HL-60 (cell line): ENCODE results near the gene PIP5KL1.

Experiments
- DNase-seq, 2 experiments: peaks; one replicate each; pipeline ENCODE4 v3.0.0-alpha.2; 2010 to 2020; ENCODE audit warnings: low read depth in 1 of 2, low spot score in 1 of 2
- H3K27ac ChIP-seq: fragments of 250-450 bp; sonication (Bioruptor Pico); replicated peaks from 2 replicates; pipeline ENCODE4 v1.5.1; 2020; ENCODE audit warnings: mild to moderate bottlenecking, moderate library complexity
- H3K27me3 ChIP-seq: fragments of 250-450 bp; sonication (Bioruptor Pico); 2 replicates; pipeline ENCODE4 v1.5.1; 2021; ENCODE audit warnings: mild to moderate bottlenecking, moderate library complexity; ENCODE audit not compliant: insufficient read depth, poor library complexity, severe bottlenecking
- H3K4me3 ChIP-seq: replicated peaks from 2 replicates; pipeline ENCODE4 v1.5.1; 2011; ENCODE audit warnings: mild to moderate bottlenecking, control low read depth, low read length; ENCODE audit not compliant: insufficient read depth
- CTCF ChIP-seq: IDR thresholded peaks from one replicate; pipeline ENCODE4 v1.5.1; 2011; ENCODE audit warnings: low read length, control low read depth, inconsistent platforms; ENCODE audit not compliant: insufficient read depth
- GABPA ChIP-seq: IDR thresholded peaks from 2 replicates; pipeline ENCODE4 v1.6.1; 2012; ENCODE audit warnings: low read depth
- POLR2AphosphoS5 ChIP-seq: IDR thresholded peaks from 2 replicates; pipeline ENCODE4 v1.6.1; 2012; ENCODE audit warnings: low read depth
- REST ChIP-seq: IDR thresholded peaks from 2 replicates; pipeline ENCODE4 v1.6.1; 2012; ENCODE audit warnings: low read depth; ENCODE audit not compliant: insufficient replicate concordance
- SPI1 ChIP-seq: IDR thresholded peaks from 2 replicates; pipeline ENCODE4 v1.6.1; 2012; ENCODE audit warnings: low read depth, mild to moderate bottlenecking, borderline replicate concordance

The PIP5KL1 gene

GRCh38 chr9:127946728-127947127 is 16.2 kb upstream of the PIP5KL1 start:
- no peak for TF ChIP-seq REST
- TF ChIP-seq CTCF = no peak
- no peak for TF ChIP-seq GABPA
- no peak for TF ChIP-seq SPI1
- no peak for TF ChIP-seq POLR2AphosphoS5
- Histone ChIP-seq H3K4me3 (no peak overlapping the region), H3K27me3 (no peaks in the 10 kb centered on the region), H3K27ac (no peak overlapping the region)
- no peak for DNase-seq

GRCh38 chr9:127945942-127946341 is 15.4 kb upstream of the PIP5KL1 start:
- H3K4me3 ChIP-seq = no peak overlapping the region
- no peaks in the 10 kb centered on the region for H3K27me3 ChIP-seq
- TF ChIP-seq CTCF (no peak), GABPA (no peak), REST (no peak), SPI1 (no peak), POLR2AphosphoS5 (no peak)
- H3K27ac ChIP-seq = no peak overlapping the region
- no peak for DNase-seq

- Histone ChIP-seq H3K4me3 (no peak overlapping the region), H3K27ac (no peak overlapping the region), H3K27me3 (no peaks in the 10 kb centered on the region)
- no peak for TF ChIP-seq POLR2AphosphoS5
- TF ChIP-seq CTCF = no peak
- no peak for TF ChIP-seq REST
- no peak for TF ChIP-seq GABPA
- no peak for TF ChIP-seq SPI1
- DNase-seq = no peak
These were observed 14.8 kb upstream of the PIP5KL1 start for GRCh38 chr9:127945338-127945737.
